ENCODE measurements around the gene MYOD1.

GRCh38 chr11:17725174-17725573, 5.8 kb downstream of the MYOD1 start:
- TF ChIP-seq POLR2AphosphoS5 (IDR thresholded peaks at IDR 0.05; ENCODE audit: low read depth, low read length) (no peak), CTCF (IDR thresholded peaks at IDR 0.05) (no peak), SIN3A (IDR thresholded peaks at IDR 0.05; ENCODE audit: borderline replicate concordance, insufficient read depth, low read depth, low read length) (no peak)

Data from Panc1 (cell line).